Measurements from ENCODE around the gene BBLN. TPM values are rescaled to one million over a fixed set of nuclear protein-coding genes. Genes with fewer than 3 reads are reported as not detected.
"Not testable (repeated sequence)": the region's sequence is repeated elsewhere in the genome, so short reads cannot be mapped to it uniquely, and the experiment has no call there.

BBLN gene
- polyA plus RNA-seq, 6 donors from 2014 or later, result 74.7 to 98.3 (median 93.5) TPM

- Mint-ChIP-seq H3K27ac (peak overlapping the region; percentile 71 to 100 (median 99)), H3K4me3 (peak overlapping the region; percentile 93 to 100 (median 98)), H3K4me1 (peaks cover 26 to 35% (median 27%) of the 10 kb centered on the region in 3 donors), H3K27me3 (peaks cover 5 to 19% (median 11%) of the 10 kb centered on the region in 3 donors), H3K36me3 (no peaks in the 10 kb centered on the region), H3K9me3 (no peaks in the 10 kb centered on the region)
- ATAC-seq (ENCODE audit: low read depth in 2 of 2) (no peak), DNase-seq (no peak)
Observed at GRCh38 chr9:128128836-128129590, 31.1 kb upstream of the BBLN start.

DNA sequence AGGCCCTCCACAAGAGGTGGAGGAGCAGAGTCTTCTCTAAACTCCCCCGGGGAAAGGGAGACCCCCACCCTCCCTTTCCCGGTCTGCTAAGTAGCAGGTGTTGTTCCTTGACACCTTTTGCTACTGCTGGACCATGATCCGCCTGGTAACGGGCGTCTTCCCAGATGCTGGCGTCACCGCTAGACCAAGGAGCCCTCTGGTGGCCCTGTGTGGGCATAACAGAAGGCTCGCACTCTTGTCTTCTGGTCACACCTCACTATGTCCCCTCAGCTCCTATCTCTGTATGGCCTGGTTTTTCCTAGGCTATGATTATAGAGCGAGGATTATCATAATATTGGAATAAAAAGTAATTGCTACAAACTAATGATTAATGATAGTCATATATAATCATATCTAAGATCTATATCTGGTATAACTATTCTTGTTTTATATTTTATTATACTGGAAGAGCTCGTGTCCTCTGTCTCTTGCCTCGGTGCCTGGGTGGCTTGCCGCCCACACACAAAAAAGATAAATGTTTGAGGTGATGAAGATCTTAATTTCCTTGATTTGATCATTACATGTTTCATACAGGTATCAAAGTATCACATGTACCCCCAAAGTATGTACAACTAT lies 30.0 kb upstream of the BBLN start:
- Mint-ChIP-seq H3K27me3 (peaks cover 5 to 20% (median 11%) of the 10 kb centered on the region in 3 donors), H3K4me3 (peak overlapping the region; percentile 41 to 100 (median 79)), H3K27ac (peak overlapping the region in 3 of 6 donors; percentile 22 to 62 (median 38)), H3K4me1 (peaks cover 23 to 29% (median 24%) of the 10 kb centered on the region in 3 donors)
- not testable (repeated sequence) for H3K36me3 Mint-ChIP-seq; H3K9me3 Mint-ChIP-seq; ATAC-seq (ENCODE audit: low read depth in 2 of 2)
- DNase-seq, result peak; percentile 46

GRCh38 chr9:128130651-128131050 lies 29.4 kb upstream of the BBLN start:
- Mint-ChIP-seq H3K27me3 (peaks cover 5 to 21% (median 14%) of the 10 kb centered on the region in 3 donors), H3K4me1 (peaks cover 18 to 24% (median 19%) of the 10 kb centered on the region in 3 donors), H3K4me3 (peak overlapping the region in 1 of 8 donors; percentile 98)
- not testable (repeated sequence) for H3K27ac Mint-ChIP-seq; H3K36me3 Mint-ChIP-seq; ATAC-seq (ENCODE audit: low read depth in 2 of 2); H3K9me3 Mint-ChIP-seq; DNase-seq

GRCh38 chr9:128131346-128131745 lies 28.7 kb upstream of the BBLN start:
- not testable (repeated sequence) for H3K4me3 Mint-ChIP-seq; ATAC-seq (ENCODE audit: low read depth in 2 of 2); H3K36me3 Mint-ChIP-seq; H3K9me3 Mint-ChIP-seq; H3K27ac Mint-ChIP-seq; DNase-seq
- Mint-ChIP-seq H3K4me1 (peaks cover 11 to 17% (median 12%) of the 10 kb centered on the region in 3 donors), H3K27me3 (peaks cover 5 to 27% (median 19%) of the 10 kb centered on the region in 3 donors)

GRCh38 chr9:128132139-128132538 lies 27.9 kb upstream of the BBLN start:
- not testable (repeated sequence) for H3K36me3 Mint-ChIP-seq; H3K4me3 Mint-ChIP-seq; H3K27ac Mint-ChIP-seq; ATAC-seq (ENCODE audit: low read depth in 2 of 2); DNase-seq; H3K9me3 Mint-ChIP-seq
- Mint-ChIP-seq H3K27me3 (peaks cover 5 to 34% (median 25%) of the 10 kb centered on the region in 3 donors), H3K4me1 (peaks cover 11 to 16% (median 16%) of the 10 kb centered on the region in 3 donors)

DNA sequence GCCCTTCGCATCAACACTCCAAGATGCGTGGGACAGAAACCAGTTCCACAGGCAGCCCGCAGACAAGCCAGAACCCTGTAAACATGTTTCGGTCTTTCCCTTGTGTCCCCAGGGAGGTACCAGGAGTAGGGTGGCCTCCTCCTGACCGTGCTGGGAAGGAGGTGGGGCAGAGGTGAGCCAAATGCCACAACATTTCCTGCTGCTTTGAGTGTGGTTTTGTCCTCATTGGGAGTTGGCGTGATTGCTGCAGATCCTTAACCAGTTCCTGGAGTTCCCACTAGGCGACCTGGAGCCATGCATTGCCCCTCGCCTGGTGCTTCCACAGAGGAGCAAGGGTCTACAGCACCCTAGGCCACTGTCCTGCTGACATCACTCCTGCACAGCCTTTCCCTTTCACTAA lies 24.5 kb upstream of the BBLN start:
- H3K9me3 Mint-ChIP-seq, result not testable (repeated sequence)
- H3K27ac Mint-ChIP-seq, result peak overlapping the region in 1 of 6 donors; percentile 10

GRCh38 chr9:128136816-128137793 lies 23.0 kb upstream of the BBLN start:
- H3K4me1 Mint-ChIP-seq, result peaks cover 0 to 8% (median 0%) of the 10 kb centered on the region in 3 donors
- ATAC-seq (ENCODE audit: low read depth in 2 of 2) (no peak), DNase-seq (no peak)

More for the DNA sequence above, 24.5 kb upstream of the BBLN start:
- not testable (repeated sequence) for DNase-seq; ATAC-seq (ENCODE audit: low read depth in 2 of 2); H3K4me3 Mint-ChIP-seq; H3K4me1 Mint-ChIP-seq; H3K36me3 Mint-ChIP-seq
- H3K27me3 Mint-ChIP-seq, result peaks cover 5 to 42% (median 35%) of the 10 kb centered on the region in 3 donors

DNA sequence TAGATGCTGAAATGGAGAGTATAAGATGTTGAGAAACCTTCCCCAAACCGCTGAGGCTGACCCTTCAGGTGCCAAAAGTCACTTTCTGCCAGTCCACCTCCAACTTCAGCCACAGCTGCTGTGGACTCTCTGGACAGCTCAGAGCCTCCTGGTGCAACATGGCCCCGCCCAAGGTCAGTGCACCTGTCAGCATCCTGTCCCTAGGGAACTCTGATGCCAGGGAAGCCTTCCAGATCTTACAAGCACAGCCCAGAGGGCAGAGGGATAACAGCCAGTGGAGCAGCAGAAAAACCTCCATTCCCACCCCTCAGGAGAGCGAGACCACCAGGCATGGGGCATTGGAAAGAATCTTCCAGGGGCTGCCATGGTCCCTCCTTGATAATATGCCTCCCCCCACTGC lies 22.1 kb upstream of the BBLN start:
- no peak overlapping the region for H3K27ac Mint-ChIP-seq
- H3K4me1 Mint-ChIP-seq, result peaks cover 0 to 9% (median 0%) of the 10 kb centered on the region in 3 donors
- H3K4me3 Mint-ChIP-seq, result no peak overlapping the region
- ATAC-seq (ENCODE audit: low read depth in 2 of 2) (no peak), DNase-seq (no peak)
- peaks cover 3 to 40% (median 28%) of the 10 kb centered on the region in 3 donors for H3K27me3 Mint-ChIP-seq
- H3K36me3 Mint-ChIP-seq, result peaks cover 0 to 5% of the 10 kb centered on the region in 2 donors
- no peaks in the 10 kb centered on the region for H3K9me3 Mint-ChIP-seq

More at GRCh38 chr9:128136816-128137793, 23.0 kb upstream of the BBLN start:
- Mint-ChIP-seq H3K36me3 (peaks cover 0 to 5% of the 10 kb centered on the region in 2 donors), H3K27me3 (peaks cover 5 to 46% (median 35%) of the 10 kb centered on the region in 3 donors), H3K4me3 (peak overlapping the region in 1 of 8 donors; percentile 64), H3K9me3 (no peaks in the 10 kb centered on the region), H3K27ac (no peak overlapping the region)

- no peak overlapping the region for H3K4me3 Mint-ChIP-seq
- no peak overlapping the region for H3K27ac Mint-ChIP-seq
Observed at GRCh38 chr9:128139621-128140020, 20.4 kb upstream of the BBLN start.

GRCh38 chr9:128141604-128142003 lies 18.5 kb upstream of the BBLN start:
- peaks cover 0 to 21% (median 15%) of the 10 kb centered on the region in 3 donors for H3K27me3 Mint-ChIP-seq
- DNase-seq (no peak), ATAC-seq (ENCODE audit: low read depth in 2 of 2) (no peak)
- H3K27ac Mint-ChIP-seq, result peak overlapping the region in 1 of 6 donors; percentile 64
- H3K9me3 Mint-ChIP-seq, result no peaks in the 10 kb centered on the region
- H3K36me3 Mint-ChIP-seq, result peaks cover 0 to 5% of the 10 kb centered on the region in 2 donors
- peaks cover 0 to 9% (median 0%) of the 10 kb centered on the region in 3 donors for H3K4me1 Mint-ChIP-seq
- H3K4me3 Mint-ChIP-seq, result no peak overlapping the region

More at GRCh38 chr9:128139621-128140020, 20.4 kb upstream of the BBLN start:
- Mint-ChIP-seq H3K4me1 (peaks cover 0 to 9% (median 0%) of the 10 kb centered on the region in 3 donors), H3K27me3 (peaks cover 0 to 29% (median 24%) of the 10 kb centered on the region in 3 donors), H3K36me3 (peaks cover 0 to 5% of the 10 kb centered on the region in 2 donors), H3K9me3 (no peaks in the 10 kb centered on the region)
- ATAC-seq (ENCODE audit: low read depth in 2 of 2), result no peak
- no peak for DNase-seq

- Mint-ChIP-seq H3K36me3 (peaks cover 0 to under 1% of the 10 kb centered on the region in 2 donors), H3K4me1 (peaks cover 0 to 6% (median 0%) of the 10 kb centered on the region in 3 donors), H3K4me3 (peak overlapping the region in 1 of 8 donors; percentile 18), H3K27ac (peak overlapping the region in 3 of 6 donors; percentile 9 to 89 (median 64)), H3K27me3 (peaks cover 0 to 16% (median 11%) of the 10 kb centered on the region in 3 donors), H3K9me3 (no peaks in the 10 kb centered on the region)
- no peak for ATAC-seq (ENCODE audit: low read depth in 2 of 2)
- no peak for DNase-seq
Observed at GRCh38 chr9:128142061-128142460, 18.0 kb upstream of the BBLN start.

GRCh38 chr9:128142596-128142995 lies 17.5 kb upstream of the BBLN start:
- no peaks in the 10 kb centered on the region for H3K36me3 Mint-ChIP-seq
- ATAC-seq (ENCODE audit: low read depth in 2 of 2), result no peak
- H3K4me1 Mint-ChIP-seq, result peaks cover 0 to 3% (median 0%) of the 10 kb centered on the region in 3 donors
- H3K27me3 Mint-ChIP-seq, result peaks cover 0 to 11% (median 5%) of the 10 kb centered on the region in 3 donors
- no peak overlapping the region for H3K4me3 Mint-ChIP-seq
- no peaks in the 10 kb centered on the region for H3K9me3 Mint-ChIP-seq
- no peak for DNase-seq
- no peak overlapping the region for H3K27ac Mint-ChIP-seq

All from naive B cell (primary cell).